Measurements from ENCODE around the gene PGGT1B.
A peak's percentile ranks its signal among the peaks of the same experiment; 100 is the strongest.

PGGT1B gene

DNA sequence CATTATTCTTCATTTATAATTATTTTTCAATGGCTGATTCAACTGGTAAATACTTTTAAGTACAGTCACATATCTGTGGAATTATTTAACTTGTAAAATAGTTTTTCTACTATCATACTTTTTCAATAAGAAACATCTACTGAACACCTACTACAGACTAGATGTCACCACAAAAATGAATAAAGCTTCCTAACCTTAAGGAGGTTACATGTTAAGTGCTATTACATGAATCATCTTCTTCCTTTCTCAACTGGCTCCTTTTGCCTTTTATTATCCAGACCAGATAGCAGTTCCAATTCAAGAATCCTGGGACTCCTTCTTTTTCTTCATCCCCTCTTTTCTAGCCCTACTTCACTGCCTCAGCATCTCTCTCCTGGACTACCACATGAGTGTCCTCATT lies 4.7 kb downstream of the PGGT1B start:
- ATAC-seq: no peak

DNA sequence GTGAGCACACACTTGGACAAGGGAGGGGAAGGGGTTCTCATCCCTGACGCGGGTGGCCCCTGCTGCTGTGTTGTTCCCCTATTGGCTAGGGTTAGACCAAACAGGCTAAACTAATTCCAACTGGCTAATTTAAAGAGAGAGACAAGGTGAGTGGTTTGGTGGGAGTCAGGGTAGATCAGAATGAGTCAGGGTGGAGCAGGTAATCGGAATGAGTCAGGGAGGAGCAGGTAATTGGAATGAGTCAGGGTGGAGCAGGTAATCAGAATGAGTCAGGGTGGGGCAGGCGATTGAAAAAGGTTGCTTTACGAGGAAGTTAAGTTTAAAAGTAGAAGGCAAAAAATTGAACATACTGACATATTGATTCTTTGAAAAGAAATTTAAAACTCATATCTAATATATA lies 13.3 kb downstream of the PGGT1B start:
- ATAC-seq: peak in 1 of 2 donors; percentile 27

DNA sequence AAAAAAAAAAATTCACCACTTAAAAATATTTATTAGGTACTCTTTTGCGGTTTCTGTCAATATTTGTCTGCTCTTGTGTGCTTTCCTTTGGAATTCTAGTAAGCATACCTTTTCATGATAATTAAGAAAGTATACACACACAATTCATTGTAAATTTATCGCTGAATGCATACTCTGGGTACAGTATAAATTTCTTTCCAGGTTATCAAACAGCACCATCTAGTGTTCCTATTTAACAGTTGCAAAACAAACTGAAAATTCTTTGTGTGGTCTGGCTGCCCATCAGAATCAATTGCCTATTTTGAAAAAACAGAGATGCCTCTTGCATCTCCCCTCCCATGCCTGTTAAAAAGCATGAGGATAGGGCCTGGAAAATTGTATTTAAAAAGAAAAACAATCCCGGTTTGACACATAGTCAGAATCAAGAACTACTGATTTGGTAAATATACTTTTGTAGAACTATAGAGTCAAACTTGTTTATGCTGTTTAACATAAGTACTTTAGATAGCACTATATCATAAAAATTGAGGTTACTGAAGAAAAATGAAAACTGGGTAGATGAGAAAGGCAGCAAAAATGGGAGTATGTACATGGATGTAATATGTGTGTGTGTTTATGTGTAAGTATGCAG lies 16.2 kb downstream of the PGGT1B start:
- ATAC-seq: peak; percentile 44 to 48

DNA sequence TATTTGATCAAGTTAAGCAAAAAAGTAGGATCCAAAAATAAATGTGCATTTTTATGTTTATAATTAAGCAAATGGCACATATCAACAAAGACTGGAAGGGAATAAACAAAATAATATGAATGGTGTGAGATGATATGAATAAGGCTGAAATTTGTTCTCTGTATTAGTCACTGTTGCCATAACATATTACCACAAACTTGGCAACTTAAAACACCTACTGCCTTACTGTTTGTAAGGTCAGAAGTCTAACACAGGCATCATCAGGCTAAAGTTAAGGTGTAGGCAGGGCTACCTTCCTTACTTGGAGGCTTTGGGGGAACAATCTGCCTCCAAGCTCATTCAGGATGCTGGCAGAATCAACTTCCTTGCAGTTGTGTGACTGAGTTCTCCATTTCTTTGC lies 19.3 kb downstream of the PGGT1B start:
- peak; percentile 60 to 70 for ATAC-seq

DNA sequence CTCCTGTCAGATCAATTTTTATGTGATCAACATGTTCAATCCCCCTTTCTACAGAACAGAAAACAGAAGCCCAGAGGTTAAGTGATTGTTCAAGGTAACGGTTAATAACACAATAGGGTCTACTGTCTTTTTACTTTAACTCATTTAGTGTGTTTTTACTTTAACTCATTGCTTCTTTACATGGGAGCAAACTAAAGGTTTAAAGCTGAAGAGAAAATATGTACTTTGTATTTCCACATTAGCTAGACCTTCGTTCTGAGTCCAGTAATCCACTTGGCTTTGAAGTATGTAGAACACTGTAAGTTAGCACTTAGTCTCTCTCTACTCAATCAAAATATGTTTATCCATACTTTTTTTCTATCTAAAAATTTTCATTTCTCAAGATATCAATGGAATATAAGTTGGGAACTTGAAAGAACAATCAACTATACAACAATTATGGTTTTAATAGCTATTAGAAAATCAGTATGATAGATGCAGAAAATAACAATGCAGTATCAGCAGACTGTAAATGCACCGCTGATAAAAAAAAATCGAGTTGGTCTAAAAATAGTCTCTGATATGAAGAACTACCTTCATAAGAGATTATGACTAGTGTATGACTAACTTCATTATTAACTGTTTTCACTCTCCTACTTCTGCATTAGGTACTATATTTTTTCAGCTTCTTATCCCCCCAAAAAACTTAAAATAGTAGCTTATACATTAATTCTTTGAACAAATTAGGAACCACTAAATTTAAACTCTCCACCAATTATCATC lies 20.6 kb downstream of the PGGT1B start:
- peak; percentile 58 to 65 for ATAC-seq

DNA sequence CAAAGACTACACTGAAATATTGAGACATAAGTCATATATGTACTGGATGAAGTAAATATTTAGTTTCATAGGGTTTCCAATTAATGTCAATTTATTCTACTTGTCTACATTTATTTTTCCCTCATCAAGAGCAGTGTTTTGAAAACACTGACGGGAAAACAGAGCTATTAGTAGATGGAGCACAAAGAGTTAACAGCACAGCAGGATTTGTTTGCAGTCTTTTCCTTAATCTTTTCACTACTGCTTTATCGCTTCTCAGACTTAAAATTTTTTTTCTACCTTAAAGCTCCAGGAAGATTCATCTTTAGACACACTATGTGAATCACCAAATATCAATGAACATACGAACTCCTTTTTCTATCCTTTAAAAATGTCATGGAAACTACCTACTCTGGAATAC lies 25.6 kb downstream of the PGGT1B start:
- ATAC-seq: no peak

DNA sequence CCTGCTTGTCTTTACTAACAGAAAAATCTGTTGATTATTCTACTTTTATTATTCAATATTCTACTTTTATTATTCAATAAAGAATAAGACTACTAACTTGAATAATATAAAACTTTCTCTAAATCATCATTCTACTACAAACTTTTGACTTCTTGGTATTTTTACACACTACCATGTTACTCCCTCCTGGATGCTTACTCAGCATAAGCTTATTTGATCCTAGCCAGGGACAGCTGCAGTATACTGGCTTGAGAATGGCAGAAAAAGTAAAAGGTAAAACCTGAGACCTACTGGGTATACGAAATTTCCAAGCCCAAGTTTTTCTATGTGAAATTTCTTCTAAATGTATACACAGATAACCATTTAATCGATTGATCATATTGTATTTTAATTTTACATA lies 26.1 kb downstream of the PGGT1B start:
- ATAC-seq: no peak

DNA sequence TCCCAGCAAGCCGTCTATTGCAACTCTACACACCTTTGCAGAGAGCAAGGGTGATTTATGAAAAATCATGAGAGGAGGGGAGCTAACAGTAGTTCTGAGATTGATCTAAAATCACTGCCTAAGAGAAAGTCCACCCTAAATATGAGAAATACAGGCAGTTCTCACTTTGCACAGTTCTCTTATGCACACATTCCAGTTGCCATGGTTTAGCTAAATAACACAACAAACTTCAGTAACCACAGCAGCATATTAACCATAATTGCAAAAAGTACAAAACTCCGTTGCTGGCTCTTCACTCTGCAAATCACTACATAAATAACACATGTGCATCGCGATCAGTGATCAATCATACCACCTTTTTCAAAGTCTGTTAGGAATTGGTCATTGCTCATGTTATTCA lies 31.1 kb downstream of the PGGT1B start:
- no peak for ATAC-seq

DNA sequence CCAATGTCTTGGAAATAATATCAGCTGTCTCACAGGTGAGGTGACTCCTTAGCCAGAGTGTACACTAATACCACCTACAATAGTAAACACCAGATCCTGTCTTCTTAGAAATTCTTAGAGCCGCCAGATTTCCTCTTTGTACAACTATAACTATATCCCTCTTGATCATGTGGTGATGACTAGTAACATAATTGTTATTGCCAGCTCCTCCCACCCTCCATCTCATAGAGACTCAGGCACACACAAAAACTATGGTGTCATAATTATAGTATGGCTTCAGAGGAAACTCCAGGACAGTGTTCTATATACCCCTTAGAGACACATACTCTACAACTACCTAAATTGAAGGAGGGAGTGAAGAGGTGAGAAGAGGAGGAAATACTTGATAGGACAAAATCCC lies 33.1 kb downstream of the PGGT1B start:
- ATAC-seq: no peak

DNA sequence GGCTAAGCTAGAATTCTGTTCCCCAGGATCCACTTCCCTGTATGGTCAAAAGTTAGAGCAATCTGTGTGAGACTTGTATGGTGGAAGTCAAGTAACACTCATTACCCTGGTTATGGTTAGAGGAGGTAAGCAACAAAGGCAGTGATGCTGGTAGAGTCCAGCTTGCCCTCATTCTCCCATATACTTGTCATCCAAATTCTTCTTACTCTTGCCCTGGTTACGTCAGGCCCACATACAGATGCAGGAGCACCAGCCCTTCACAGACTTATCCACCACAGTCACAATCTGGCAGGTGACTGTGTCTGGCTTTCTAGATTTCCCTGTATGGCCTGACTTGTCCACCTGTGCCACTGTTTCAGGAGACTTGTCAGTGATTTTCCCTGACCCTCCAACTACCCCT lies 35.4 kb downstream of the PGGT1B start:
- no peak for ATAC-seq

DNA sequence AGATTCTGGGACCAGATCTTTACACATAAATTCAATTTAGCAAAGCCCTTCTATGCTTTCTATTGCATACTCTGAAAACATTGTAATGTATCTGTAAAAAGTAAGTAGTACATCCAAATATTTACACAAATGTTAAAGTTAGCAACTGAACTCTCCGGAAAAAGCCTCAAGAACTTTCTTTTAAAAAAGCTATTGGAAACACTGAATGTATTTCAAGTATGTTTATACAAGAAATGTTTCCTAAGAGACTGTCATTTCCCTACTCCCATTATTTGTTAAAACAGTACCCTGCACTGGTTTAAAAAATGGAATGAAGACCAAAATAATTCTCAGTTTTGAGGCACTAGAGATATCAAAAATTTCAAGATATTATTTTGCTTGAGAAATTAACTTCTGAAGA lies 48.1 kb downstream of the PGGT1B start:
- no peak for ATAC-seq

DNA sequence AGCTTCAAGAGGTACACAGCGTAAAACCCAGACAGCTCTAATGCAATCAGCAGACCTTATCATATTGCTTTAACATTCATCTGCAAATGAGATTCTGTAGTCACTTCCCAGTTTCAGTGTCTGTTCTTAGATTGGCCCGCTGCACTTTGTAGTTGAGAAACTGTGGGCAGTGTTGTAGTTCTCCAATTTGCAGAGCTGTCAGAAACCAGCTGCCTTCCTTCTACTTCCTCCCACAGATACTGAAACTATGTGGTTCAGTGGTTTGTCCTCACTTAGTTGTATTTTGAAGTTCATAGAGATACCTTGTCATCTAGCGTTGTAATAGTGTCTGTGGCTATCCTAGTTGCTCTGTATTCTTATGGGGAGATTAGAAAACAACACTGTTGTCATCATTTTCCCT lies 53.4 kb downstream of the PGGT1B start:
- ATAC-seq: peak; percentile 95 to 97

DNA sequence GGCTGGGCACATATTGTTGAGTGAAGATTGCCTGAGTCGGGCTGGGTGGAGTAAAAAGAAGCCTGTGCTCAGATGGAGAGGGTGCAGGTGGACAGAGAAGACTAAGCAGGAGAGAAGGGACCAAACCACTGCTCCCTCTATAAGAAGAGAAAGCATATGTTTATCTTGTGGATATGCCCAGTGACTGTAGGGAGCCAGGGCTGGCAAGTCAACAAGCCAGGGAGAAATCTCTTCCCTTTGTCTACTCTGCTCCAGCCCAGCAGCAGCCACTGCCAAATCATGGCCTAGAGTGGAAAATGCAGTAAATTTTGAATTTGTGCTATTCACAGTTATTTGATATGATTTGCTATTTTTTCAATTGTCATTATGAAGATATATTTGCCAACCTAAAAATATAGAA lies 59.7 kb downstream of the PGGT1B start:
- no peak for ATAC-seq

DNA sequence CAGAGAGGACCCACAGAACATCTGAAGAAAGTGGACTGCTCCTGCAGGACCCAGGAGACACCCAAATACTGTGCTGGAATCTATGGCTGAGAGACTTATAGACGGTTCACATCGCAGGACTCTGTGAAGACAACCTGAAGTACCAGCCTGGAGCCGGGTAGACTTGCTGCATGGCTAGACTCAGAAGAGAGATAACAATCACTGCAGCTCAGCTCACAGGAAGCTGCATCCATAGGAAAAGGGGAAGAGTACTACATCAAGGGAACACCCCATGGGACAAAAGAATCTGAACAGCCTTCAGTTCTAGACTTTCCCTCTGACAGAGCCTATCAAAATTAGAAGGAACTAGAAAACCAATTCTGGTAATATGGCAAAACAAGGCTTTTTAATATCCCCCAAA lies 66.5 kb downstream of the PGGT1B start:
- no peak for ATAC-seq

DNA sequence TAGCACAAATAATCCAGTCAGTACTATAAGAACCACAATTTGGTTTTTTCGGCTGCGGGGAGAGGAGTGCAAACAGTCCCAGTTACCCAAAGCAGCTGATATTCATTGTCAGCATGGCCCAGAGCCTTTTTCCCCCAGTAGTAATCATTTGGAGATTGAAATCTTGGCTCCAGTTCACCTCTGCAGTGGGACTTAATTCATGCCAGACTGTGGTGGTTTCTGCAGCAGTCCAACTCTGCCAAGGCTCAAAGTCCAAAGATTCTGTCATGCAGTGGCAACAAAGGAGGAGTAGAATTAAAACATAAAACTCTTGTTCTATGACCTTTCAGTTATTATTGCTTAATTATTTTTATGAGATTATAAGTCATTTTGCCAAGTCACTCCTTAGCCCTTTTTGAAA lies 68.0 kb downstream of the PGGT1B start:
- no peak for ATAC-seq

DNA sequence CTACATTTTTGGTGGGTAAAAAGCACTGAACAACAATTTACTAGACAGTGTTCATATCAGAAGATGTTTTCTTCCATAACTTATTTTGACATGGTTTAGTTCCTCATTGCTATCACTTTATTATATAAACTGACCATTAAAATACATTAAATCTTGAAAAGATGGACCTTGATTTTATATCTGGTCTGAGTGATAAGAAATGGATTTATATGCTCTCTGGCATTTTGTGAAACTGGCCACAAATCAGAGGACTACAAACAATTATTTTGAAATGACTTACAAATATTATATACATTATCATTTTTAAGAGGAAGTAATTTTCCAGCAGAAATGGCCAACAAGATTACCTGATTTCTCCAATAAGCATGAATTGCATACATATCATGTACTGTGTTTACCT lies 69.4 kb downstream of the PGGT1B start:
- ATAC-seq: no peak

DNA sequence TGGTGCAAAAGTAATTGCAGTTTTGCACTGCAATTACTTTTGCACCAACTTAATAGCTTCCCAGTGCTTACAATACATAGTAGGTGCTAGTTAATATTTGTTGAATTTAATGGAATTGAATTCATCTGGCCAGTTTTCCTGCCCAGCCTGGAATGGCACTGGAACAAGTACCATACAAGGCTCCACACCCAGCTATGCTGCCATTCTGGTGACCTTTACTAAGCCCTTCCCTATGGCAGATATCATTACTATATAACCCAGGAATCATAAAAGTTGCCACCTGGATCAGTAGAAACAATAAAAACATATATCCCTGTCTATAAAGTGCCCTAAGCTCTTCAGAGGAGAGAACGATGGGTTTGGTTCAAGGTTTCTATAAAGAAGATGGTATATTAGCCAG lies 70.6 kb downstream of the PGGT1B start:
- ATAC-seq: no peak

DNA sequence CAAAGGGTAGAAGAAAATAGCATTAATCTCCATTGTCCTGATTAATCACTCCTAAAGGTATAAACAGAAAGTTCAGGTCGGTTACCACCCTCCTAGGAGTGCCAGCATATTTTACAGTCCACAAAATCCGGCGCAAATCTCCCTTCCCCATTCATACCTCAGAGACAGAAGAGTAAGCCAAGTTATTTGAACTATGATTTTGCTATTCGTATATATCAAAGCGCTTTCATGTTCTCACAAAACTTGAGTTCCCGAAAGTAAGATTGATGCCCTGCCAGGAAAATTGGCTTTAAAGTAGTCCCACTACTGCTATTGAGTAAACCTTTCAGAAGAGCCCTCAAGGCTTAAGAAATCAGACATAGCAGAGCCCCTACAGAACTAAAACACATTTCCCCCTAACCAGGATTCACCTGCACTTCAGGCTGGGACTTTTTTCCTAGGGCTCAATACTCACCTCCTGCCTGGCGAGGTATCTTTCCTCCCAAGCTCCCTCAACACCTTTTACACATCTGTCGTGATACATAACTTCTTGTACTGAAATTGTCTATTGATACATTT lies 71.1 kb downstream of the PGGT1B start:
- ATAC-seq: no peak

DNA sequence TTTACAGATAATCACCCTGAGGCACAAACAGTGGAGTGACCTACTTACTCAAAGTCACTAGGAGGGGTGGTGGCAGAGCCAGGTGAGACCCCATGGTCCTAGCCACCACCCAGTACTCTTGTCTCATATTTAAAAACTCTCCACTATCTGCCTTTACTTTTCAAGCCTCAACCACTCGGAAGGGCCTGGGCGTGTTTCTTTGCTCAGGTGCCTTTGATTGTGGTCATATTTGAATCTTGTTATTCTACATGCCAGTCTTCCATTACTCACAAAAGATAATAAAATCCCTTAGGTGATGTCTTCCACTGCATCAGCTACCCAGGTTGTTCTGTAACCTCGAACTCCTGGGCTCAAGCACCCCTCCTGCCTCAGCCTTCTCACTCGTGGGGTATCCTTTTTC lies 72.3 kb downstream of the PGGT1B start:
- ATAC-seq: no peak

DNA sequence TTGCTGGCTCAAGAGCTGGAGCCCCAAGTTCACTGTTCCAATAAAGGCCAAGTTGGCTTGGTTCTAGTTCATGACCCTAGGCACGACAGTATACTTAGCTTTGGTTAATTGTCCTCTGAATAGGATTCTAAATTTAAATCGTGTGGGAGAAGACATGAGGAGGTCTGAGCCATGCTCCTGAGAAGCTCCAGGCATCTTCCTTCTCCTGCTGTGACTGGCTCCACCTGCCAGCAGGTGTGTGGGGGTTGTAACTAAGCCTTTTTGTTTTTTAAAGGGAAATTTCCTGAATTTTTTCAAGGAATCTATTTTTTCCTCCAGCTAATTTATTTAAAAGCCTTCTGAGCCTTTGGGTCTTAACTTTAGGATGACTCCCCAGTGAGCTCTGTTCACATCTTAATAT lies 72.8 kb downstream of the PGGT1B start:
- ATAC-seq: no peak

DNA sequence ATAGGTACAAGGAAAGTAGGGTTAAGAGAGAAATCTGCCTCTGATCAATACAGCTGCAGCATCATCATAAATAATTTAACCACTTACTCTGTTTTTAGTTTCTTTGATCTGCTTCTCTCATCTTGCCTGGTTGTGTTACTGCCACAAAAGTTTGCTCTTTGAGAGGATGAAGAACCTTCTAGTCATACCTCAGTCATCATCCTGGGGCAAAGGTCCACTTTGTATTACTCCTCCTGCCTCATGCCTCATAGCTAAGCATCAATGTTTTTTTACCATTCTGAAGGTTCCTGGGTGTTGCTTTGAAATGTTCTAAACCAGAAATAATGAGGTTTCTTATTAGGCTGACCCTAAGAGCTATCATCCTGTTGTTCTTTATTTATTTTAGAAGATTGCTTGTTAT lies 75.9 kb downstream of the PGGT1B start:
- no peak for ATAC-seq

DNA sequence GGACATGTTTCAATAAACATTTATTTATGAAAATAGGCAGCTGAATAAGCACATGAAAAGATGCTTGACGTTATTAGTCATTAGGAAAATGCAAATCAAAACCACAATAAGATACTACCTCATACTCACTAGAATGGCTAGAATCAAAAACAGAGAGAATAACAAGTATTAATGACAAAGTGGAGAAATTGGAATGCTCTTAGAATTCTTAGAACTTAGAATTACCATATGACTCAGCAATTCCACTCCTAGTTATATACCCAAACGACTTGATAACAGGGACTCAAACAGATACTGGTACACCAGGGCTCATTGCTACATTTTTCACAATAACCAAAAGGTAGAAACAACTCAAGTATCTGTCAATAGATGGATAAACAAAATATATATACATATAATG lies 77.9 kb downstream of the PGGT1B start:
- ATAC-seq: peak; percentile 66 to 79

DNA sequence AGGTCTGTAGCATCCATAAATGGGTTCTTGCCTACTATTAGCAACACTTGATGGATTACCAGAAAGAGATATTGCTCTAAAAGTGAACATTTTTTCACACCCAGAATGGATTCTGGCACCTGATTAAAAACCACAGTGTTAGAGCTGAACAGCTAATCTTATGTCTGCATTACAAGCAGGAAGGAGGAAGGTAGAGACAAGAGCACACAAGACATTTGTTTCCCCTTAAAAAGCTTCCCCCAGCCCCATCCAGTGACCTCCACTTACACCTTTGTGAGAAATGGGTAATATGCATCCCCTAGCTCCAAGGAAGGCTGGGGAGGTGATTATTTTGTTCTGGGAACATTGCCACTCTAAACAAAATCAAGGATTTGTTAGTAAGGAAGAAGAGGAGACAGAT lies 80.9 kb downstream of the PGGT1B start:
- no peak for ATAC-seq

DNA sequence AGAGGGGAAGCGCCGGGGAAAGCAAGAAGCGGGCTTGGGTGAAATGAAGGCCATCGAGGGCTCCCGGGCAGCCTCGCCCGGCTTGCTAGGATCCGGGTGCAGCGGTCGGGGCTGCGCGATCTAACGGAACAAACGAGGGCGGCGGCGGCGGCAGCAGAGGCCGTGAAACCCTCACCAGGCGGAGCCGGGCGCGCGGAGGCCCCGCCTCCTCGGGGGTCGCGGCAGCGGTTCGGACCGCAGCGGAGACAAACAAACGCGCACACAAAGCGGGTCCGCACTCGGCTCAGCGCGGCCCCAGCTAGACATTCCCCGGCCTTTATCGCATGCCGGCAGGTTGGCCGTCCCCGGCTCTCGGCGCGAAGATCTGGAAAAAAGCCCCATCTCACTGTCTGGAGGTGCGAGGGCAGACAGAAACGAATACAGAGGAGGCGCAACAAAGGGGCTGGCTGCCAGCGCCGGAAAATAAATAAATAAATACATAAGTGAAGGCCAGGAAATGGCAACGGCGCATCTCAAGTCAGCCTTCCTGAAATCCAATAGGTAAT lies 82.4 kb downstream of the PGGT1B start:
- peak in 1 of 2 donors; percentile 45 for ATAC-seq
